Glutamatergic neuron (in vitro differentiated cells): ENCODE results near the gene KSR1. TPM values are rescaled to one million over a fixed set of nuclear protein-coding genes. Genes with fewer than 3 reads are reported as not detected.

Experiments used
- DNase-seq: peaks from one replicate; pipeline ENCODE4 v3.0.0; 2022
- H3K27ac Mint-ChIP-seq: one replicate; pipeline ENCODE4 v1.8.0; 2020; ENCODE audit warnings: mild to moderate bottlenecking, mixed read lengths, inconsistent platforms; ENCODE audit not compliant: unreplicated experiment
- H3K27me3 Mint-ChIP-seq: one replicate; pipeline ENCODE4 v1.8.0; 2020; ENCODE audit warnings: mild to moderate bottlenecking, moderate library complexity, mixed read lengths, inconsistent platforms; ENCODE audit not compliant: unreplicated experiment
- H3K36me3 Mint-ChIP-seq: one replicate; pipeline ENCODE4 v1.8.0; 2020; ENCODE audit warnings: mild to moderate bottlenecking, mixed read lengths, inconsistent platforms; ENCODE audit not compliant: unreplicated experiment
- H3K4me1 Mint-ChIP-seq: one replicate; pipeline ENCODE4 v1.8.0; 2020; ENCODE audit warnings: mild to moderate bottlenecking, low read depth, mixed read lengths, inconsistent platforms; ENCODE audit not compliant: unreplicated experiment
- H3K4me3 Mint-ChIP-seq: one replicate; pipeline ENCODE4 v1.8.0; 2020; ENCODE audit warnings: mild to moderate bottlenecking, mixed read lengths, inconsistent platforms; ENCODE audit not compliant: unreplicated experiment
- H3K9me3 Mint-ChIP-seq: one replicate; pipeline ENCODE4 v1.8.0; 2020; ENCODE audit warnings: mild to moderate bottlenecking, moderate library complexity, mixed read lengths, inconsistent platforms; ENCODE audit not compliant: unreplicated experiment
- CTCF ChIP-seq: fragments of 200-600 bp; sonication (generic); IDR thresholded peaks from one replicate; pipeline ENCODE4 v1.5.0; 2021; ENCODE audit not compliant: partially characterized antibody, unreplicated experiment
- total RNA-seq: library from RNA; stranded (reverse); fragmentation: NEBNext Ultra II Directional; extraction: Animal tissue kit (Norgen Biotek cat#: 25700); gene quantifications from one replicate; pipeline ENCODE4 v1.2.1, GENCODE V29; 2021; ENCODE audit not compliant: unreplicated experiment

KSR1 gene
- total RNA-seq, 1 donor from 2014 or later, result 203 TPM

GRCh38 chr17:27485716-27486495, 29.7 kb downstream of the KSR1 start:
- no peaks in the 10 kb centered on the region for H3K36me3 Mint-ChIP-seq
- DNase-seq, result no peak
- no peak for TF ChIP-seq CTCF
- peaks cover 48% of the 10 kb centered on the region for H3K4me1 Mint-ChIP-seq
- H3K27ac Mint-ChIP-seq, result no peak overlapping the region
- H3K4me3 Mint-ChIP-seq, result peak overlapping the region; percentile 3
- peaks cover 6% of the 10 kb centered on the region for H3K9me3 Mint-ChIP-seq
- no peaks in the 10 kb centered on the region for H3K27me3 Mint-ChIP-seq

- peaks cover 51% of the 10 kb centered on the region for H3K4me1 Mint-ChIP-seq
- no peak overlapping the region for H3K27ac Mint-ChIP-seq
- no peak for DNase-seq
- H3K27me3 Mint-ChIP-seq, result peaks cover 4% of the 10 kb centered on the region
- H3K4me3 Mint-ChIP-seq, result no peak overlapping the region
- no peaks in the 10 kb centered on the region for H3K36me3 Mint-ChIP-seq
- TF ChIP-seq CTCF, result no peak
- peaks cover 10% of the 10 kb centered on the region for H3K9me3 Mint-ChIP-seq
Measured at GRCh38 chr17:27486741-27487140, 30.5 kb downstream of the KSR1 start.

GRCh38 chr17:27488231-27488630, 32.0 kb downstream of the KSR1 start:
- no peak overlapping the region for H3K4me3 Mint-ChIP-seq
- H3K4me1 Mint-ChIP-seq, result peaks cover 58% of the 10 kb centered on the region
- TF ChIP-seq CTCF, result no peak
- DNase-seq, result no peak
- peaks cover 22% of the 10 kb centered on the region for H3K9me3 Mint-ChIP-seq
- no peak overlapping the region for H3K27ac Mint-ChIP-seq
- peaks cover 15% of the 10 kb centered on the region for H3K27me3 Mint-ChIP-seq
- H3K36me3 Mint-ChIP-seq, result no peaks in the 10 kb centered on the region

GRCh38 chr17:27489045-27489715, 32.9 kb downstream of the KSR1 start:
- no peaks in the 10 kb centered on the region for H3K36me3 Mint-ChIP-seq
- peaks cover 25% of the 10 kb centered on the region for H3K9me3 Mint-ChIP-seq
- peaks cover 17% of the 10 kb centered on the region for H3K27me3 Mint-ChIP-seq
- H3K27ac Mint-ChIP-seq, result peak overlapping the region; percentile 62
- TF ChIP-seq CTCF, result no peak
- peaks cover 63% of the 10 kb centered on the region for H3K4me1 Mint-ChIP-seq
- peak overlapping the region; percentile 80 for H3K4me3 Mint-ChIP-seq
- no peak for DNase-seq

GRCh38 chr17:27490391-27490790, 34.1 kb downstream of the KSR1 start:
- Mint-ChIP-seq H3K27ac (peak overlapping the region; percentile 91), H3K9me3 (peaks cover 29% of the 10 kb centered on the region), H3K36me3 (no peaks in the 10 kb centered on the region), H3K4me3 (peak overlapping the region; percentile 63), H3K27me3 (peaks cover 23% of the 10 kb centered on the region), H3K4me1 (peaks cover 67% of the 10 kb centered on the region)
- DNase-seq, result no peak
- no peak for TF ChIP-seq CTCF
